HepG2 (cell line): ENCODE measurements around the gene ABCC10. TPM values are rescaled to one million over a fixed set of nuclear protein-coding genes. Genes with fewer than 3 reads are reported as not detected.

ENCODE experiments used
- ATAC-seq: fragments of 200-7000 bp; cut with Tn5 transposase; 3 replicates; pipeline ENCODE4 v1.9.1; 2020; ENCODE audit warnings: mild to moderate bottlenecking, moderate library complexity
- BruUV-seq: library from RNA; stranded (reverse); fragments of 400-500 nt; replicated peaks from 2 replicates; lab custom pipeline; 2021; lab: Mats Ljungman, UMichigan
- CTCF ChIA-PET: fragments of 300-600 bp; formaldehyde crosslinking; extraction: SDS; loops from one replicate; lab custom pipeline; 2021; ENCODE audit warnings: low total read pairs, inconsistent platforms, low intra/inter-chr PET ratio; lab: Yijun Ruan, JAX
- POLR2A ChIA-PET: fragments of 350-600 bp; sonication (Branson Sonifier 250); formaldehyde crosslinking; loops from one replicate; lab custom pipeline; 2020; ENCODE audit warnings: antibody characterized with exemption, inconsistent platforms; lab: Yijun Ruan, JAX
- DNase-seq: peaks from one replicate; pipeline ENCODE4 v3.0.0-alpha.2; 2015; ENCODE audit warnings: low spot score
- FAIRE-seq: peaks from 3 replicates; lab custom pipeline; 2011; peaks lifted over from hg19 to GRCh38; lab: Jason Lieb, UNC
- H2AFZ ChIP-seq: one replicate; pipeline ENCODE4 v1.6.1; 2011; ENCODE audit warnings: low read length, inconsistent platforms
- H3K27ac ChIP-seq: fragments of 300-600 bp; 3 replicates; pipeline ENCODE4 v1.8.0; 2011; ENCODE audit warnings: mixed run types, mild to moderate bottlenecking, mixed read lengths, low read length, inconsistent platforms; ENCODE audit not compliant: insufficient read depth; ENCODE audit errors: extremely low read length
- H3K27me3 ChIP-seq, 2 experiments: fragments of 200-600 bp in 1 of 2; 2 replicates in 1 of 2; 3 replicates in 1 of 2; pipeline versions ENCODE4 v1.6.0 to v1.8.0; 2011; ENCODE audit warnings: low read length in 2 of 2, mild to moderate bottlenecking in 2 of 2, moderate library complexity in 2 of 2, inconsistent platforms in 1 of 2; ENCODE audit not compliant: insufficient read depth in 2 of 2, control insufficient read depth in 1 of 2
- H3K36me3 ChIP-seq, 2 experiments: fragments of 200-600 bp in 1 of 2; replicated peaks in 1 of 2; 2 replicates in 1 of 2; 3 replicates in 1 of 2; pipeline versions ENCODE4 v1.5.1 to v1.8.0; 2011; ENCODE audit warnings: low read length in 2 of 2, inconsistent platforms in 1 of 2; ENCODE audit not compliant: insufficient read depth in 2 of 2, control insufficient read depth in 1 of 2
- H3K4me1 ChIP-seq: 2 replicates; pipeline ENCODE4 v1.5.1; 2012; ENCODE audit warnings: low read length, inconsistent platforms; ENCODE audit not compliant: insufficient read depth
- H3K4me2 ChIP-seq: 2 replicates; pipeline ENCODE4 v1.6.0; 2011; ENCODE audit warnings: low read depth, low read length, inconsistent platforms
- H3K4me3 ChIP-seq, 3 experiments: fragments of 200-600 bp in 1 of 3; sonication (generic), shearing (Covaris generic) in 1 of 3; replicated peaks in 1 of 3; 2 replicates each; pipeline ENCODE4 v1.5.1; 2011 to 2016; ENCODE audit warnings: low read length in 3 of 3, inconsistent platforms in 2 of 3, low read depth in 2 of 3, mild to moderate bottlenecking in 2 of 3, control low read depth in 1 of 3, mixed read lengths in 1 of 3; ENCODE audit not compliant: insufficient read depth in 1 of 3
- H3K79me2 ChIP-seq: one replicate; pipeline ENCODE4 v1.6.1; 2011; ENCODE audit warnings: low read length, inconsistent platforms; ENCODE audit not compliant: insufficient read depth
- H3K9ac ChIP-seq: 2 replicates; pipeline ENCODE4 v1.6.0; 2011; ENCODE audit warnings: mild to moderate bottlenecking, low read depth, low read length, inconsistent platforms; ENCODE audit not compliant: insufficient read depth
- H3K9me3 ChIP-seq: 2 replicates; pipeline ENCODE4 v1.5.1; 2012; ENCODE audit warnings: mild to moderate bottlenecking, low read length
- H4K20me1 ChIP-seq: 2 replicates; pipeline ENCODE4 v1.6.0; 2011; ENCODE audit warnings: inconsistent platforms, mild to moderate bottlenecking, low read length, moderate library complexity; ENCODE audit not compliant: insufficient read depth
- ATF7-NPFF ChIP-seq: sonication (generic); formaldehyde crosslinking; IDR thresholded peaks from 2 replicates; pipeline ENCODE4 v1.8.1; 2023; ENCODE audit warnings: mild to moderate bottlenecking, low read depth, missing genetic modification reagents, moderate library complexity
- CBX2 ChIP-seq, 2 experiments: fragments of 200-600 bp in 1 of 2; sonication (generic); formaldehyde crosslinking in 1 of 2; IDR thresholded peaks; 2 replicates each; pipeline versions ENCODE4 v1.7.0 to v1.8.1; 2018 to 2022; ENCODE audit warnings: low read depth in 2 of 2, low read length in 1 of 2, mild to moderate bottlenecking in 1 of 2, missing genetic modification reagents in 1 of 2
- EED ChIP-seq: sonication (generic); formaldehyde crosslinking; IDR thresholded peaks from 2 replicates; pipeline ENCODE4 v1.5.0; 2020; ENCODE audit warnings: mild to moderate bottlenecking, missing genetic modification reagents
- FOXM1 ChIP-seq: sonication (generic); formaldehyde crosslinking; IDR thresholded peaks from 2 replicates; pipeline ENCODE4 v1.5.0; 2020; ENCODE audit warnings: missing genetic modification reagents
- SNRNP70 ChIP-seq: fragments of 200-400 bp; formaldehyde crosslinking; IDR thresholded peaks from 2 replicates; pipeline ENCODE4 v1.6.1; 2017; ENCODE audit warnings: mild to moderate bottlenecking, low read depth, low read length, moderate library complexity
- ZNF331 ChIP-seq: sonication (generic); formaldehyde crosslinking; IDR thresholded peaks from 2 replicates; pipeline ENCODE4 v1.4.0; 2020; ENCODE audit warnings: missing genetic modification reagents
- ZNF34 ChIP-seq: sonication (generic); formaldehyde crosslinking; IDR thresholded peaks from 2 replicates; pipeline ENCODE4 v1.4.0; 2020; ENCODE audit warnings: mild to moderate bottlenecking, missing genetic modification reagents, borderline replicate concordance
- WGBS: methylation state at CpG from one replicate; pipeline ENCODE4 v1.1.6; 2017; ENCODE audit warnings: low lambda C conversion rate; 5-methylcytosine and 5-hydroxymethylcytosine counted together
- in situ Hi-C: cut with HindIII; loops from 2 replicates; pipeline ENCODE4 v1.10.0; 2017; ENCODE audit warnings: low pct_unique_long_range_greater_than_20kb; ENCODE audit not compliant: extremely low pct_ligation_motif_present
- intact Hi-C: fragments of 100-400 bp; cut with micrococcal nuclease; formaldehyde crosslinking; loops from one replicate; pipeline ENCODE4 v1.10.0; 2022; ENCODE audit not compliant: unreplicated experiment
- polyA plus RNA-seq, 8 experiments: library from polyadenylated mRNA; depleted of rRNA in 3 of 8; stranded (reverse) in 7 of 8; unstranded in 1 of 8; fragments of >200 nt; fragmentation: Illumina TruSeq in 4 of 8; extraction: Trizol in 4 of 8; gene quantifications; 2 replicates each; pipeline versions ENCODE4 v1.2.1 to v1.2.3, GENCODE V29; 2011 to 2016; ENCODE audit warnings: low read depth in 4 of 8, missing spikeins in 1 of 8, mixed read lengths in 1 of 8; ENCODE audit not compliant: insufficient read depth in 1 of 8
- total RNA-seq, 5 experiments: library from RNA; depleted of rRNA; stranded (reverse); fragments of >200 nt; fragmentation: Illumina TruSeq; extraction: Trizol; gene quantifications; 2 replicates each; pipeline ENCODE4 v1.2.3, GENCODE V29; 2016; ENCODE audit warnings: low read depth in 1 of 5
- TF ChIP-seq, protein P1 (sequence below): sonication (generic); formaldehyde crosslinking; IDR thresholded peaks from 2 replicates; pipeline ENCODE4 v1.4.0; 2020; ENCODE audit warnings: mild to moderate bottlenecking, missing genetic modification reagents
- TF ChIP-seq, protein P2 (sequence below): sonication (generic); formaldehyde crosslinking; IDR thresholded peaks from 2 replicates; pipeline ENCODE4 v1.8.0; 2022; ENCODE audit warnings: missing genetic modification reagents, mild to moderate bottlenecking, borderline replicate concordance
- TF ChIP-seq, protein P3 (sequence below): sonication (generic); formaldehyde crosslinking; IDR thresholded peaks from 2 replicates; pipeline ENCODE4 v1.9.0; 2022; ENCODE audit warnings: low read depth, missing genetic modification reagents
- TF ChIP-seq, protein P4 (sequence below): sonication (generic); formaldehyde crosslinking; IDR thresholded peaks from 2 replicates; pipeline ENCODE4 v1.5.0; 2020; ENCODE audit warnings: missing genetic modification reagents
- TF ChIP-seq, protein P5 (sequence below), 2 experiments: IDR thresholded peaks; 2 replicates each; pipeline ENCODE4 v1.6.1; 2011 to 2012; ENCODE audit warnings: low read length in 2 of 2, borderline replicate concordance in 1 of 2, low read depth in 1 of 2, mild to moderate bottlenecking in 1 of 2, moderate library complexity in 1 of 2

The ABCC10 gene
- total and polyA plus RNA-seq, 2 of the 13 experiments (the other 11 are each of a cell fraction or from before 2014, with no cell fraction given): 16.0 to 24.3 TPM

DNA sequence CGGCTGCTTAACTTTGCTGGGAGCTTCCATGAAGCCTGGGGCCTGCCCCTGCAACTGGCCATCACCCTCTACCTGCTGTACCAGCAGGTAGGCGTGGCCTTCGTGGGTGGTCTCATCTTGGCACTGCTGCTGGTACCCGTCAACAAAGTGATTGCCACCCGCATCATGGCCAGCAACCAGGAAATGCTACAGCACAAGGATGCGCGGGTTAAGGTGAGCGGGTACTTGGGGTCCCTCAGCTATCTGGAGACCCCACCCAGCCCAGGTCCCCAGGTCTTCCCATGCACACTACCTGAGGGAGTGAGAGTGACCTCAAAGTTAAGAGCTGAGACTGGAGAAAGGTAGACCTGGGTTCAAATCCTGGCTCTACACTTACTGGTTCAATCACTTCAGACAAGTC is 5.8 kb downstream of the ABCC10 start:
- no peak overlapping the region for H2AFZ ChIP-seq
- peaks cover 0 to 11% of the 10 kb centered on the region in 2 experiments; a peak in 3 of 5 replicates for H3K36me3 ChIP-seq
- H3K27ac ChIP-seq: no peak overlapping the region
- intact Hi-C loops: loop anchor here (10.0 kb wide), 1 partner anchor 62 kb away; no protein-coding TSS in a partner anchor
- peaks cover 12% of the 10 kb centered on the region for H3K79me2 ChIP-seq
- H4K20me1 ChIP-seq: no peaks in the 10 kb centered on the region
- no peak overlapping the region for H3K4me2 ChIP-seq
- FAIRE-seq (no peak), DNase-seq (no peak), ATAC-seq (no peak)
- WGBS: 98% methylated on average over 7 of the region's 8 CpGs
- TF ChIP-seq ZNF34 (CRISPR knock-in tag) (no peak), SNRNP70 (no peak), ZNF331 (CRISPR knock-in tag) (no peak), FOXM1 (no peak), ATF7-NPFF (CRISPR knock-in tag) (no peak), EED (CRISPR knock-in tag) (no peak), CBX2 (IDR thresholded peaks at IDR 0.05; ENCODE audit: low read depth, low read length) (no peak), CBX2 (CRISPR knock-in tag; IDR thresholded peaks at IDR 0.05; ENCODE audit: low read depth) (no peak)
- TF ChIP-seq, protein P1, sequence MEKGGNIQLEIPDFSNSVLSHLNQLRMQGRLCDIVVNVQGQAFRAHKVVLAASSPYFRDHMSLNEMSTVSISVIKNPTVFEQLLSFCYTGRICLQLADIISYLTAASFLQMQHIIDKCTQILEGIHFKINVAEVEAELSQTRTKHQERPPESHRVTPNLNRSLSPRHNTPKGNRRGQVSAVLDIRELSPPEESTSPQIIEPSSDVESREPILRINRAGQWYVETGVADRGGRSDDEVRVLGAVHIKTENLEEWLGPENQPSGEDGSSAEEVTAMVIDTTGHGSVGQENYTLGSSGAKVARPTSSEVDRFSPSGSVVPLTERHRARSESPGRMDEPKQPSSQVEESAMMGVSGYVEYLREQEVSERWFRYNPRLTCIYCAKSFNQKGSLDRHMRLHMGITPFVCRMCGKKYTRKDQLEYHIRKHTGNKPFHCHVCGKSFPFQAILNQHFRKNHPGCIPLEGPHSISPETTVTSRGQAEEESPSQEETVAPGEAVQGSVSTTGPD (CRISPR knock-in tag): no peak
- TF ChIP-seq, protein P2, sequence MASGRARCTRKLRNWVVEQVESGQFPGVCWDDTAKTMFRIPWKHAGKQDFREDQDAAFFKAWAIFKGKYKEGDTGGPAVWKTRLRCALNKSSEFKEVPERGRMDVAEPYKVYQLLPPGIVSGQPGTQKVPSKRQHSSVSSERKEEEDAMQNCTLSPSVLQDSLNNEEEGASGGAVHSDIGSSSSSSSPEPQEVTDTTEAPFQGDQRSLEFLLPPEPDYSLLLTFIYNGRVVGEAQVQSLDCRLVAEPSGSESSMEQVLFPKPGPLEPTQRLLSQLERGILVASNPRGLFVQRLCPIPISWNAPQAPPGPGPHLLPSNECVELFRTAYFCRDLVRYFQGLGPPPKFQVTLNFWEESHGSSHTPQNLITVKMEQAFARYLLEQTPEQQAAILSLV (CRISPR knock-in tag): no peak
- TF ChIP-seq, protein P3, sequence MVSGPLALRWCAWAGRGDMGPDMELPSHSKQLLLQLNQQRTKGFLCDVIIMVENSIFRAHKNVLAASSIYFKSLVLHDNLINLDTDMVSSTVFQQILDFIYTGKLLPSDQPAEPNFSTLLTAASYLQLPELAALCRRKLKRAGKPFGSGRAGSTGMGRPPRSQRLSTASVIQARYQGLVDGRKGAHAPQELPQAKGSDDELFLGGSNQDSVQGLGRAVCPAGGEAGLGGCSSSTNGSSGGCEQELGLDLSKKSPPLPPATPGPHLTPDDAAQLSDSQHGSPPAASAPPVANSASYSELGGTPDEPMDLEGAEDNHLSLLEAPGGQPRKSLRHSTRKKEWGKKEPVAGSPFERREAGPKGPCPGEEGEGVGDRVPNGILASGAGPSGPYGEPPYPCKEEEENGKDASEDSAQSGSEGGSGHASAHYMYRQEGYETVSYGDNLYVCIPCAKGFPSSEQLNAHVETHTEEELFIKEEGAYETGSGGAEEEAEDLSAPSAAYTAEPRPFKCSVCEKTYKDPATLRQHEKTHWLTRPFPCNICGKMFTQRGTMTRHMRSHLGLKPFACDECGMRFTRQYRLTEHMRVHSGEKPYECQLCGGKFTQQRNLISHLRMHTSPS (CRISPR knock-in tag): no peak
- TF ChIP-seq, protein P4, sequence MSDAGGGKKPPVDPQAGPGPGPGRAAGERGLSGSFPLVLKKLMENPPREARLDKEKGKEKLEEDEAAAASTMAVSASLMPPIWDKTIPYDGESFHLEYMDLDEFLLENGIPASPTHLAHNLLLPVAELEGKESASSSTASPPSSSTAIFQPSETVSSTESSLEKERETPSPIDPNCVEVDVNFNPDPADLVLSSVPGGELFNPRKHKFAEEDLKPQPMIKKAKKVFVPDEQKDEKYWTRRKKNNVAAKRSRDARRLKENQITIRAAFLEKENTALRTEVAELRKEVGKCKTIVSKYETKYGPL: no peak
- TF ChIP-seq, protein P5, sequence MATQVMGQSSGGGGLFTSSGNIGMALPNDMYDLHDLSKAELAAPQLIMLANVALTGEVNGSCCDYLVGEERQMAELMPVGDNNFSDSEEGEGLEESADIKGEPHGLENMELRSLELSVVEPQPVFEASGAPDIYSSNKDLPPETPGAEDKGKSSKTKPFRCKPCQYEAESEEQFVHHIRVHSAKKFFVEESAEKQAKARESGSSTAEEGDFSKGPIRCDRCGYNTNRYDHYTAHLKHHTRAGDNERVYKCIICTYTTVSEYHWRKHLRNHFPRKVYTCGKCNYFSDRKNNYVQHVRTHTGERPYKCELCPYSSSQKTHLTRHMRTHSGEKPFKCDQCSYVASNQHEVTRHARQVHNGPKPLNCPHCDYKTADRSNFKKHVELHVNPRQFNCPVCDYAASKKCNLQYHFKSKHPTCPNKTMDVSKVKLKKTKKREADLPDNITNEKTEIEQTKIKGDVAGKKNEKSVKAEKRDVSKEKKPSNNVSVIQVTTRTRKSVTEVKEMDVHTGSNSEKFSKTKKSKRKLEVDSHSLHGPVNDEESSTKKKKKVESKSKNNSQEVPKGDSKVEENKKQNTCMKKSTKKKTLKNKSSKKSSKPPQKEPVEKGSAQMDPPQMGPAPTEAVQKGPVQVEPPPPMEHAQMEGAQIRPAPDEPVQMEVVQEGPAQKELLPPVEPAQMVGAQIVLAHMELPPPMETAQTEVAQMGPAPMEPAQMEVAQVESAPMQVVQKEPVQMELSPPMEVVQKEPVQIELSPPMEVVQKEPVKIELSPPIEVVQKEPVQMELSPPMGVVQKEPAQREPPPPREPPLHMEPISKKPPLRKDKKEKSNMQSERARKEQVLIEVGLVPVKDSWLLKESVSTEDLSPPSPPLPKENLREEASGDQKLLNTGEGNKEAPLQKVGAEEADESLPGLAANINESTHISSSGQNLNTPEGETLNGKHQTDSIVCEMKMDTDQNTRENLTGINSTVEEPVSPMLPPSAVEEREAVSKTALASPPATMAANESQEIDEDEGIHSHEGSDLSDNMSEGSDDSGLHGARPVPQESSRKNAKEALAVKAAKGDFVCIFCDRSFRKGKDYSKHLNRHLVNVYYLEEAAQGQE (IDR thresholded peaks at IDR 0.05; ENCODE audit: borderline replicate concordance in 1 of 2, low read depth in 1 of 2, low read length in 2 of 2): no peak
- no peak overlapping the region for H3K4me3 ChIP-seq
- H3K9me3 ChIP-seq: no peaks in the 10 kb centered on the region
- ChIA-PET POLR2A (interaction anchor here (1.2 to 1.9 kb wide), 3 partner anchors 60 to 203 kb away, joined by 3 to 9 read pairs (median 7); partner anchors contain the start of gene MAD2L1BP), CTCF (no interaction called here)
- no peak overlapping the region for H3K9ac ChIP-seq
- in situ Hi-C loops: no loop called here
- peaks cover 47% of the 10 kb centered on the region for H3K4me1 ChIP-seq
- H3K27me3 ChIP-seq: no peaks in the 10 kb centered on the region; a peak in 1 of 5 replicates
- BruUV-seq: no TSS peak
